Measurements from ENCODE around the gene EFNA2.
A peak's percentile ranks its signal among the peaks of the same experiment; 100 is the strongest.

EFNA2 gene

DNA sequence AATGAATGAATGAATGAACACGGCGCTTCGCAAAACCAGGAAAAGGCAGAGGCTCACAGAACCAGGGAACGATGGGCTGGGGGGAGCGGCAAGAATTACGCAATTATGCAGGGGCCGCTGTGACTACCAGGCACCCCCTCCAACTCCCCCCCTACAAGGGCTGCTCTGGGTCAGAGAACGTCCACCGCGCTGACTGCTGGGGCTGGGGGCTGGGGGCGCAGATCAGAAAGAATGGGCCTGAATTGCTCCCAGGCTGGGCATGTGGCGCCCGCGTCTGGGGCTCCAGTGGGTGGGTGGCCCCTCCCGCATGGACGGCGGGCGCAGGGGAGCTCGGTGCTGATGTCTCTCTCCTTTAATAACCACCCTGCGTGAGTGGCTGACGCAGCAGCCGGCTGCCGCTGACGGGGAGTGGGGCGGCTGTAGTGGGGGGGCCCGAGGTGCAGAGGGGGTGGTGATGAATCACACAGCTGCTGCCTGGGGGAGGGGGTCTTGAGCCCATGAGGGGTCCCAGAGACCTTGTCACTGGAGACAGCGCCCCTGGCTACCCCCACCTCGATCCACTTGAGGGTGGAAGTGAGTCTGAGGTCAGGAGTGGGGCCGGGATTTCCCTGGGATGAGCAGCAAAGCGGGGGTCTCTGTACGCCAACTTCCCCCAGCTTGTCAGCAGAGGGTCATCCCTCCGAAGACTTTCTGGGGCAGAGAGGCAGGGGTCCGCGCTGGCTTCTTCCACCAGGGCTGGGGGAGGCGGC is 18.0 kb upstream of the EFNA2 start:
- TF ChIP-seq, protein P1, sequence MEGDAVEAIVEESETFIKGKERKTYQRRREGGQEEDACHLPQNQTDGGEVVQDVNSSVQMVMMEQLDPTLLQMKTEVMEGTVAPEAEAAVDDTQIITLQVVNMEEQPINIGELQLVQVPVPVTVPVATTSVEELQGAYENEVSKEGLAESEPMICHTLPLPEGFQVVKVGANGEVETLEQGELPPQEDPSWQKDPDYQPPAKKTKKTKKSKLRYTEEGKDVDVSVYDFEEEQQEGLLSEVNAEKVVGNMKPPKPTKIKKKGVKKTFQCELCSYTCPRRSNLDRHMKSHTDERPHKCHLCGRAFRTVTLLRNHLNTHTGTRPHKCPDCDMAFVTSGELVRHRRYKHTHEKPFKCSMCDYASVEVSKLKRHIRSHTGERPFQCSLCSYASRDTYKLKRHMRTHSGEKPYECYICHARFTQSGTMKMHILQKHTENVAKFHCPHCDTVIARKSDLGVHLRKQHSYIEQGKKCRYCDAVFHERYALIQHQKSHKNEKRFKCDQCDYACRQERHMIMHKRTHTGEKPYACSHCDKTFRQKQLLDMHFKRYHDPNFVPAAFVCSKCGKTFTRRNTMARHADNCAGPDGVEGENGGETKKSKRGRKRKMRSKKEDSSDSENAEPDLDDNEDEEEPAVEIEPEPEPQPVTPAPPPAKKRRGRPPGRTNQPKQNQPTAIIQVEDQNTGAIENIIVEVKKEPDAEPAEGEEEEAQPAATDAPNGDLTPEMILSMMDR (IDR thresholded peaks at IDR 0.05; ENCODE audit: control insufficient read depth, extremely low read depth, insufficient read depth), result no peak
- H3K4me3 ChIP-seq (ENCODE audit: low read depth, low read length), result peak overlapping the region; percentile 50
- no peak for DNase-seq (ENCODE audit: low read depth)

DNA sequence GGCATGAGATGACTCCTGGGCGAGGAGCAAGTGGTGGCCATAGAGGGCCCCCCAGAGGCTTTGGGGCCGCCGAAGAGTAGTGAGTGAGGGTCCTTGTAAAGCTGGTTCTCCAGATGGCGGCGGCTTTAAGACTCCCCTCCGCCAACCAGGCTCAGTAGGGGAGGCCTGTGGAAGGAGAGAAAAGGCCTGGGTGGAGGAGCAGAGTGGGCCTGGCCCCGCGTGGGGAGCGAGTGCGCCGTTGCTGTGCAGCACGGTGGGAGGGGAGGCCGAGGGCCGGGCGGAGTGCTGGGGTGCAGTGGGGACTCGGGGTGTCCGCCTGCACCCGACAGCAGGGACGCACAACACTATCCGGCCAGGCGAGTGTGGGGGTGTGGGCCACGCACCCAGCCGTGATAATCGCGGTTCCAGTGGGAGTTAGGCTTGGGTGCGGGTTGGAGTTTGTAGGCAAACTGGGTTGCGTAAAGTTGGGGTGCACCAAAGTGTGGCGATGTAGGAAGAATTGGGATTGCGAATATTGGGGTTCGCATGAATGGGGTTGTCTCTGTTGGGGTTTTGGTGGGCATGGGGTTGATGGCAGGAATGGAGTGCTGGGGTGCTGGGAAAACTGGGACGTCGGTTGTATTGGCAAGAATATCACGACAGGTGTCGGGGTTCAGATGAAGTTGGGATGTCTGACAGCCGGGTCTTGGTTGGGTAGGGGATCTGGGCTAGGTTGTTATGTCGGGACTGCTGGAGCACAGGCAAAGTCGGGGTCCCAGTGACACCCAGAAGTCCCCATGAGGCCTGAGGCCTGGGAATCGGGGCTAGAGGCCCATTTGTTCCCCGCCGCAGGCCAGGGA is 17.2 kb upstream of the EFNA2 start:
- DNase-seq (ENCODE audit: low read depth), result no peak
- TF ChIP-seq, protein P1 (IDR thresholded peaks at IDR 0.05; ENCODE audit: control insufficient read depth, extremely low read depth, insufficient read depth), result no peak
- H3K4me3 ChIP-seq (ENCODE audit: low read depth, low read length), result peak overlapping the region; percentile 66

DNA sequence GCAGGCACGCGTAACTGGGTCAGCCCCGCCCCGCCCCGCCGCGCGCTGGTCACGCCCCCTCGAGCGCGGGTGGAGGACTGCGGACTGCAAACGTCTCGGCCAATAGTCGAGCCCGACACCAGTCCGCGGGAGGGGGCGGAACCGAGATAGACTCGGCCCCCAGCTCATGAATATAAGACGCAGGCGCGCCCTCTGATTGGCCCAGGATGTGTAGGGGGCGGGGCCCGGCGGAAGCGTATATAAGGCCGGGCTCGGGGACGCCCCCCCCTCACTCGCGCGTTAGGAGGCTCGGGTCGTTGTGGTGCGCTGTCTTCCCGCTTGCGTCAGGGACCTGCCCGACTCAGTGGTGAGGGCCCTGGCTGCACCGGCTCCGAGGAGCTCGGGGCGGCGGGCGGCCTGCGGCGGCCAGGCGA is 16.6 kb upstream of the EFNA2 start, which contains the start of gene CIRBP:
TSS of gene CIRBP (plus strand) at position 268 of the 413 bp plus-strand sequence. CDS start 1,602 bp downstream, outside the sequence.
- DNase-seq (ENCODE audit: low read depth), result peak; percentile 93
- TF ChIP-seq, protein P1 (IDR thresholded peaks at IDR 0.05; ENCODE audit: control insufficient read depth, extremely low read depth, insufficient read depth), result no peak
- H3K4me3 ChIP-seq (ENCODE audit: low read depth, low read length), result peak within 1 kb of the TSS; percentile 66

DNA sequence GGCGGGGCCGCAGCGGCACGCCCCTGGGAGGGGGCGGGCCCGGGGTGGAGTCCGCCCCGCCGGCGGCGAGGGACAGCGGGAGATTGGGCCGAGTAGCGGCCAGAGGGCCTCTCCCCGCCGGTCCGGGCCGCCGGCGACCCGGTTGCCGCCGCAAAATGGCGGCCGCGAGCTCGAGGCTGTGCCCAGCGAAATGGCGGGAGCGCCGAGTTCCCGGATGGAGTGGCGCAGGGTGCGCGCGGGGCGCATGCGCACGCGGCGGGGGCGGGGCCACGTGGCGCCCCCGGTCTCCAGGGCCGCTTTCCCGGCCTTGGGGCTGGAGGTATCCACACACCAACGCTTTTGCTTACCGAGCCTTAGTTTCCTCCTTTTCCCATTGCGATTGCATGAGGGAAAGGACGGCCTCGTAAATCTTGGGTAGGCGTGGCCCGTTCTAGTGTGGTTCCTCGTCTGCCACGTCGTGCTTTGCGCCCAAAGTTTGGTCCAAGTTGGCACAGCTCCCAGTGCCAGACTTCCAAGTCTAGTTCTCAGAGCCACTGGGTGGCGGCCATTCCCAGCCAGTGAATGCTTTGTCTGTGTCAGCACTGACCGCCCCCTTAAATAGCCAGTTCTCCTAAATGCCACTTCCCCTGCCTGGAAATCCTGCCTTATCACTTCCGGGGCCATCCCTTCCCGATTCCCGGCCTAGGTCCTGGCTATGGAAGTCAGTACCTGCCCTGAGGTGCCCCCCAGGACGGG is 16.0 kb upstream of the EFNA2 start:
- peak; percentile 87 for DNase-seq (ENCODE audit: low read depth)
- H3K4me3 ChIP-seq (ENCODE audit: low read depth, low read length), result peak overlapping the region; percentile 66
- TF ChIP-seq, protein P1 (IDR thresholded peaks at IDR 0.05; ENCODE audit: control insufficient read depth, extremely low read depth, insufficient read depth), result peak; percentile 25; the same call in 1 of the 2 replicates

DNA sequence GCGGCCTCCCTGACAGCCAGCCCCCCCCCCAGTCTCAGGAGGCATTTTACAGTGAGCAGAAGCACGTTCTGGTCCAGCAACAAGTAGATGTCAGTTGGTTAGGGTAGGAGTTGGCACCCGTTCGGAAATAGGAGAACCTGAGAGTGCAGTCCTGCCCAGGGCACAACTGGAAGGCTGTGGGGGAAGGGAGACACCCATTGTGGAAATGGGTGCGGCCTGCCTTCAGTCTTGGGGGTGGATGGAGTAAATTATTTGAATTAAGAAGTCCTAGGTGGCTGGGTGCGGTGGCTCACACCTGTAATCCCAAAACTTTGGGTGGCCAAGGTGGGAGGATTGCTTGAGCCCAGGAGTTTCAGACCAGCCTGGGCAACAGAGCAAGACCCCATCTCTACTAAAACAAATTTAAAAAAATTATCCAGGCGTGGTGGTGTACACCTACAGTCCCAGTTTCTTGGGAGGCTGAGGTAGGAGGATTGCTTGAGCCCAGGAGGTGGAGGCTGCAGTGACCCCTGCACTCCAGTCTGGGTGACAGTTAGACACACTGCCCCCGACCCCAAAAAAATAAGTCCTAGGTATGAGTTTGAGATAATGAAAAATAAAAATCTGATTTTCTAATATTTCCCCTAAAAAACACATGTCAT is 15.3 kb upstream of the EFNA2 start:
- H3K4me3 ChIP-seq (ENCODE audit: low read depth, low read length), result peak overlapping the region; percentile 66
- TF ChIP-seq, protein P1 (IDR thresholded peaks at IDR 0.05; ENCODE audit: control insufficient read depth, extremely low read depth, insufficient read depth), result no peak
- DNase-seq (ENCODE audit: low read depth), result no peak

DNA sequence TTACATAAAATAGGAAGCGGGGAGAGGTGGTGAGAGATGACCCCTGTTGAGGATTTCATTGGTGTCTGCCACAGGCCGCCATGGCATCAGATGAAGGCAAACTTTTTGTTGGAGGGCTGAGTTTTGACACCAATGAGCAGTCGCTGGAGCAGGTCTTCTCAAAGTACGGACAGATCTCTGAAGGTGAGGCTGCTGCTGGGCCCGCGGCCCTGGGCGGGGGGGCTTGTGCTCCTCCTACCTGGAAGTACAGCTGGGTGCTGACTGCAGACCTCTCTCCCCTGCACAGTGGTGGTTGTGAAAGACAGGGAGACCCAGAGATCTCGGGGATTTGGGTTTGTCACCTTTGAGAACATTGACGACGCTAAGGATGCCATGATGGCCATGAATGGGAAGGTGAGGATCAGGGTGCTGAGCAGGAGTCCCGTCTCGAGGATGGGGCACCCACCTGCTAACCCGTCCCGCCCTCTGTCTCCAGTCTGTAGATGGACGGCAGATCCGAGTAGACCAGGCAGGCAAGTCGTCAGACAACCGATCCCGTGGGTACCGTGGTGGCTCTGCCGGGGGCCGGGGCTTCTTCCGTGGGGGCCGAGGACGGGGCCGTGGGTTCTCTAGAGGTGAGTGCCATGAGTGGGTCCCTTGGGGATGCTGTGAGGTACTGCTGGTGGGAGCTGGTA is 14.7 kb upstream of the EFNA2 start:
- no peak for DNase-seq (ENCODE audit: low read depth)
- TF ChIP-seq, protein P1 (IDR thresholded peaks at IDR 0.05; ENCODE audit: control insufficient read depth, extremely low read depth, insufficient read depth), result no peak
- H3K4me3 ChIP-seq (ENCODE audit: low read depth, low read length), result peak overlapping the region; percentile 66
